ENCODE measurements around the gene RTN4. TPM values are rescaled to one million over a fixed set of nuclear protein-coding genes. Genes with fewer than 3 reads are reported as not detected.

RTN4 gene
- total and polyA plus RNA-seq, 3 donors from 2014 or later, result 107 to 183 (median 112) TPM

GRCh38 chr2:54964271-54964670, 86.0 kb downstream of the RTN4 start:
- H3K27me3 ChIP-seq, result no peaks in the 10 kb centered on the region
- intact Hi-C loops (cut with DNase I; ENCODE audit: low total_unique reads), result no loop called here
- 92 to 97% methylated on average over 8 of the region's 8 CpGs for WGBS, 2 donors
- no peak for DNase-seq
- TF ChIP-seq POLR2A (IDR thresholded peaks at IDR 0.05) (no peak), CTCF (IDR thresholded peaks at IDR 0.05) (no peak)
- H3K9me3 ChIP-seq, result no peaks in the 10 kb centered on the region
- H3K4me1 ChIP-seq, result no peaks in the 10 kb centered on the region
- no peak overlapping the region for H3K27ac ChIP-seq
- H3K36me3 ChIP-seq (ENCODE audit: low read depth, missing control alignments), result no peaks in the 10 kb centered on the region
- H3K4me3 ChIP-seq, result no peak overlapping the region

GRCh38 chr2:54963476-54963875, 86.8 kb downstream of the RTN4 start:
- Histone ChIP-seq H3K27ac (no peak overlapping the region), H3K36me3 (ENCODE audit: low read depth, missing control alignments) (no peaks in the 10 kb centered on the region), H3K9me3 (no peaks in the 10 kb centered on the region), H3K27me3 (no peaks in the 10 kb centered on the region), H3K4me3 (no peak overlapping the region), H3K4me1 (no peaks in the 10 kb centered on the region)
- intact Hi-C loops (cut with DNase I; ENCODE audit: low total_unique reads), result no loop called here
- 94 to 100% methylated on average over 2 of the region's 2 CpGs for WGBS, 2 donors
- TF ChIP-seq CTCF (IDR thresholded peaks at IDR 0.05) (no peak), POLR2A (IDR thresholded peaks at IDR 0.05) (no peak)
- DNase-seq, result no peak

- Histone ChIP-seq H3K36me3 (ENCODE audit: low read depth, missing control alignments) (no peaks in the 10 kb centered on the region), H3K27me3 (no peaks in the 10 kb centered on the region), H3K9me3 (no peaks in the 10 kb centered on the region), H3K27ac (no peak overlapping the region), H3K4me1 (no peaks in the 10 kb centered on the region), H3K4me3 (no peak overlapping the region)
- WGBS, 2 donors, result 46% methylated on average over 3 of the region's 3 CpGs
- no peak for DNase-seq
- TF ChIP-seq POLR2A (IDR thresholded peaks at IDR 0.05) (no peak), CTCF (IDR thresholded peaks at IDR 0.05) (no peak)
- intact Hi-C loops (cut with DNase I; ENCODE audit: low total_unique reads), result no loop called here
Observed at GRCh38 chr2:54962935-54963440, 87.3 kb downstream of the RTN4 start.

GRCh38 chr2:54962511-54962910, 87.7 kb downstream of the RTN4 start:
- Histone ChIP-seq H3K4me1 (no peaks in the 10 kb centered on the region), H3K36me3 (ENCODE audit: low read depth, missing control alignments) (no peaks in the 10 kb centered on the region), H3K4me3 (no peak overlapping the region), H3K27ac (no peak overlapping the region), H3K27me3 (no peaks in the 10 kb centered on the region), H3K9me3 (no peaks in the 10 kb centered on the region)
- no peak for DNase-seq
- intact Hi-C loops (cut with DNase I; ENCODE audit: low total_unique reads), result no loop called here
- TF ChIP-seq POLR2A (IDR thresholded peaks at IDR 0.05), result no peak
- TF ChIP-seq CTCF (IDR thresholded peaks at IDR 0.05), result no peak
- WGBS, 2 donors, result 91 to 95% methylated on average over 13 of the region's 13 CpGs

- WGBS, 2 donors, result 65 to 97% methylated on average over 7 of the region's 7 CpGs
- no peaks in the 10 kb centered on the region for H3K9me3 ChIP-seq
- no peak overlapping the region for H3K27ac ChIP-seq
- peak; percentile 30 for DNase-seq
- H3K27me3 ChIP-seq, result no peaks in the 10 kb centered on the region
- H3K36me3 ChIP-seq (ENCODE audit: low read depth, missing control alignments), result no peaks in the 10 kb centered on the region
- TF ChIP-seq POLR2A (IDR thresholded peaks at IDR 0.05), result no peak
- no peaks in the 10 kb centered on the region for H3K4me1 ChIP-seq
- intact Hi-C loops (cut with DNase I; ENCODE audit: low total_unique reads), result no loop called here
- no peak overlapping the region for H3K4me3 ChIP-seq
Observed at GRCh38 chr2:54960164-54960563, 90.1 kb downstream of the RTN4 start.
